GM18858 (cell line): ENCODE results near the gene GNG3.

Experiments used
- ATAC-seq: cut with Tn5 transposase; IDR thresholded peaks from one replicate; pipeline ENCODE4 v1.9.1; 2021; ENCODE audit not compliant: unreplicated experiment

The GNG3 gene

DNA sequence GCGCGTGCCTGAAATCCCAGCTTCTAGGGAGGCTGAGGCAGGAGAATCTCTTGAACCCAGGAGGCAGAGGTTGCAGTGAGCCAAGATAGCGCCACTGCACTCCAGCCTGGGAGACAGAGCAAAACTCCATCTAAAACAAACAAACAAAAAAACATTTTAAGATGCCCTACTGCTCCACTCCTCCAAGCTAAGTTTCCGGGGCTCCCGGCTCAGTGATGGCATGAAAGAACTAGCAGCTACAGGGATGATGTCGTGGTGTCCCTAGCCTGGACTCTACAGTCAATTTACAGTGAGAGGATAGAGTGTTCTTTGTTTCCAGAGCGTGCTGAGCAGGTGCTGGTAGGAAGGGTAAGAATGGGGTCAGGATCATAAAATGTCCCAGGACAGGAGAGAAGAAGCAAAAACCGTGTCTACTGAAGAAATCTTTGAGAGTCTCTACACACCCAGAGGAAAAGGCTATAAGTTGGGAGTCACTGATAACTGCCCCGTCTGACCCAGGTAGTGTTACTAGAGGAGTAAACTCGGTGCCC lies 47.7 kb downstream of the GNG3 start:
- ATAC-seq: no peak

DNA sequence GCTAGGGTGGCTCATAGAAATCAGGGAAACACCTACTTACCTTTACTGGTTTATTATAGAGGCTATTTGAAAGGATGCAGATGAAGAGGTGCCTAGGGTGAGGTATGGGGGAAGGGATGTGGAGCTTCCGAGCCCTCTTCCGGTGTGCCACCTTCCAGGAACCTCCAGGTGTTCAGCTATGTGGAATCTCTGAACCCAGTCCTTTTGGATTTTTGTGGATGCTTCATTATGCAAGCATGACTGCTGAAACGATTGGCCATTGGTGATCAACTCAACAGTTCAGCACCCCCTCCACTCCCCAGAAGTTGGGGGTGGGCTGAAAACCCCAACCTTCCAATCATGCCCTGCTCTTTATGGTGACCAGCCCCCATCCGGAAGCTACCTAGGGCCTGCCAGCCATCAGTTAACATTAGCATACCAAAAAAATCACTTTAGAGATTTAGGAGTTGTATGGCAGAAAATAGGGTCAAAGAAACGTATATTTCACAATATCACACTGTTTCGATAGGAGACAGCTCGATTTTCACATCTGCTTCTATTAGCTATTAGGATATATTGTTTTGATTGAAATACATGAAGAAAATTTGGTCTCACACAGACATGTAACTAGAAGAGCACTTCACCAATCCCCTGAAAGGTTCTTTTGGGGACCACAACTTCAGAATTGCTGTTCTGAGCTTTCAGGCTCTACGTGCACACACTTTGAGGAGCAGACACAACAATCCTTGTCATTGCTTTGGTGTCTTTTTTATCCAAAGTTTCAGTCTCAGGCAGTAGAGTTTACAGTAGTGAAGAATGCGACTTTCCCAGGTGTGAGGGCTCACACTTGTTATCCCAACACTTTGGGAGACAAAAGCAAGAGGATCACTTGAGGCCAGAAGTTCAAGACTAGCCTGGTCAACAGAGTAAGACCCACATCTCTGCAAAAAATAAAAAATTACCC lies 50.6 kb downstream of the GNG3 start:
- ATAC-seq: no peak
